GM19239 (cell line): ENCODE measurements around the gene RCAN3.

ENCODE experiments used
- DNase-seq: peaks from one replicate; pipeline ENCODE4 v3.0.0; 2011; ENCODE audit warnings: low spot score; ENCODE audit not compliant: insufficient read length
- FAIRE-seq: peaks from 2 replicates; lab custom pipeline; 2011; peaks lifted over from hg19 to GRCh38; lab: Jason Lieb, UNC

Gene RCAN3

DNA sequence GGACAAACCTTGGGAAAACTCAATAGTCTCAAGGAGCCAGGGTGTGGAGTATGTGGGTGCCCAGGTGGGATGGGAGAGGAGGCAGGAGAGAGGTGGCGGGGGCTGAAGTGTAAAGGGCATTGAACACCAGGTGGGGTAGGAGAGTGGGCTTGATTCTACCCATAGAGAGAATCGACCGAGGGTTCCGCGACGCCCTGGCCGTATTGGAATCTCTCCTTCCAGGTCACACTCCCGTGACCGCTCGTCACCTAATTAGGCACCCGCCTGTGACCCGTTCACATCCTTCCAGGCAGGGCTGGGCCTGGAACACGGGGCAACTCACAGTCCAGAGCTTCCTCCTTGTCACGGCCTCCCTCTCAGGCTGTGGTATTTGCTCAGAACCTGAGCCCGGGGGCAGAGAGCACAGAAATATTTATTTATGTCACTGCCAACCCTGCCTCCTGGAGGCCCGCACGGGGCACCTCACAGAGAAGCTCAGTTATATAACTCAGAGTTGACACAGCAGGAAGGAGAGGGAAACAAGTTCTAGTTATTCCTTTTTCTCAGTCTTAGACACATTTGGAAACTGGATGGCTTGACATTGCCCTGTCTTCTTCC, 65.3 kb downstream of the RCAN3 start:
- FAIRE-seq (no peak), DNase-seq (no peak)

GRCh38 chr1:24568475-24568874, 65.8 kb downstream of the RCAN3 start:
- no peak for DNase-seq
- no peak for FAIRE-seq

- DNase-seq (no peak), FAIRE-seq (no peak)
Observed at GRCh38 chr1:24570265-24571125, 67.9 kb downstream of the RCAN3 start.

DNA sequence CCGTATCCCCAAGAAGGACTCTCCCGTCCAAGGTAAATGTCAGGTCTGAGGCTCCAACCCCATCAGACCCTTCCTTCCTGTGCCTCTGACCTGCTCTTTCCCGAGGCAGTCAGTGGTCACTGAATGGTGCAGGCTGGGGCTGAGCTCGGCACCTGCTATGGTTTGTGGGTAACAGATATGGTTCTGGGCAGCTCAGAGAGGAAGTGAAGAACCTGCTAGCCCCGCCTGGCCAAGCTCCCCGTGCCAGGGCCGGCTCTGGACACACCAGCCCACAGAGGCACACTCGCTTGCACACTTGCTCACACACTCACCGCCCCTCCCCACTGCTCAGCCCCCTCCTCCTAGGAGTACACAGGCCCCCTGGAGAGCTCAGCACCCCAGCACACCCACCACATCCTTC, 69.7 kb downstream of the RCAN3 start:
- DNase-seq (no peak), FAIRE-seq (no peak)

DNA sequence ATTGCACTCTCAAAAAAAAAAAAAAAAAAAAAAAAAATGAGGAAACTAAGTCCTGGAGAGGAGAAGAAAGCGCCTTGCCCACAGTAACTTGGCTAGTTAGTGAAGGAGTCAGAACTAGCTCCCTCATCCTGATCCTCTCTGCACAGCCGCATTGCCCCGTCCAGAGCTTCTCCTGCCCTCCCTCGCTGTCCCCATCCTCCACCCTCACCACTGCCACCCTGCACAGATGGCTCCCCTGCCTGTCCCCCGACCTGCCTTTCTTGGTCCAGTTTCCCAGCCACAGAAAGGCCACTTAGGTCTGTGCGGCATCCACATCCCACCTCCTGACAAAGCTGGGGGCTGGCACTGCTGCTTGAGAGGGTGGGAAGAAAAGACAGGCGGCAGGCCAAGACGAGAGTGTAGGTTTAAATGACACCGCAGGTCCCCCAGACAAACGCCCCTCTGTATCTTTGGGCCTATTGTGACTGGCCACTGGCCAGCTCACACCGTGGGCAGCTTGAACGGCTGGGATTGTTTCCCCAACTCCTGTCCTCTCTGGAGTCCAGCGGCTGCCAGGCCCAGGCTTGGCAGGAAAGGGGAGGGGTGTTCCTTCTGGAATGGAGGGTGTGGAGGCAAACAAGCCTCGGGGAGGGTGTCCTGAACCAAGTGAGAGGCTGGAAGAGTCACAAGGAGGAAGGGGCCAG, 73.4 kb downstream of the RCAN3 start:
- DNase-seq: no peak

GRCh38 chr1:24578846-24579245, 76.2 kb downstream of the RCAN3 start:
- DNase-seq (no peak), FAIRE-seq (no peak)

More for the DNA sequence above, 73.4 kb downstream of the RCAN3 start:
- no peak for FAIRE-seq

DNA sequence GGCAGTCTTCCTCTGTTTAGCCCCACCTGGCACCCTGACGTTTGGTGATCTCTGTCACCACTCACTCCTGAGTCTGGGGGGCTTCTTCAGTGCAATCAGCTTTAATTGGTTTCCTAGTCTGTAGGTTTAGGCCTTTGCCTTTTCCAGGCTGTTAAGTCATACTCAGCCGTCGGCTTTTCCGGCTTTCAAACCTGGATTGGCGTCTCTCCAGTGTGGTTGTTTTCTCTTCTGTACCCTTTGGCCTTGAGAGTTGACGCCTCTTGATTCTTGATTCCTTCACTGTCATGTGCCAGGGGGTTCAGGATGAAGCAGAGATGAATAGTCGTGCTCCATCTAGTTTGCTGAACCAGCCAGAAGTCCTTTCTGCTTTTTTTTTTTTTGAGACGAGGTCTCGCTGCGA, 78.1 kb downstream of the RCAN3 start:
- DNase-seq: no peak
- FAIRE-seq: no peak

- FAIRE-seq (no peak), DNase-seq (no peak)
Observed at GRCh38 chr1:24584171-24584647, 81.6 kb downstream of the RCAN3 start.

DNA sequence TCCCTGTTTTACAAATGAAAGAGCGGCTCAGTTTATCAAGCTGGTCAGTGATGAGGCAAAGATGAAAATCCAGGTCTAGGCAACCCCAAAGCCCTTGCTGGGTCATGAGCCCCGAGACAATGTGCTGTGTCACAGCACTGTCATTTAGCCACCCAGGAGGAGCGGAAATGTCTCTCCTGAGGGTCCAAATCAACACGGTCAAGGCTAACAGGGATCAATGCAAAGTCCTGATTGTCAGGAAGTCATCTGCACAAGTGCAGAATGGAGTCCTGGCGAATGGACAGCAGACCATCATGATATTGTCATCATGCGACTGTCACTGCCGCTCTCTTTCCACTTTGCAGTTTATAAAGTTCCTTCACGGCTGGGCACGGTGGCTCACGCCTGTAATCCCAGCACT, 83.5 kb downstream of the RCAN3 start:
- DNase-seq (no peak), FAIRE-seq (no peak)

DNA sequence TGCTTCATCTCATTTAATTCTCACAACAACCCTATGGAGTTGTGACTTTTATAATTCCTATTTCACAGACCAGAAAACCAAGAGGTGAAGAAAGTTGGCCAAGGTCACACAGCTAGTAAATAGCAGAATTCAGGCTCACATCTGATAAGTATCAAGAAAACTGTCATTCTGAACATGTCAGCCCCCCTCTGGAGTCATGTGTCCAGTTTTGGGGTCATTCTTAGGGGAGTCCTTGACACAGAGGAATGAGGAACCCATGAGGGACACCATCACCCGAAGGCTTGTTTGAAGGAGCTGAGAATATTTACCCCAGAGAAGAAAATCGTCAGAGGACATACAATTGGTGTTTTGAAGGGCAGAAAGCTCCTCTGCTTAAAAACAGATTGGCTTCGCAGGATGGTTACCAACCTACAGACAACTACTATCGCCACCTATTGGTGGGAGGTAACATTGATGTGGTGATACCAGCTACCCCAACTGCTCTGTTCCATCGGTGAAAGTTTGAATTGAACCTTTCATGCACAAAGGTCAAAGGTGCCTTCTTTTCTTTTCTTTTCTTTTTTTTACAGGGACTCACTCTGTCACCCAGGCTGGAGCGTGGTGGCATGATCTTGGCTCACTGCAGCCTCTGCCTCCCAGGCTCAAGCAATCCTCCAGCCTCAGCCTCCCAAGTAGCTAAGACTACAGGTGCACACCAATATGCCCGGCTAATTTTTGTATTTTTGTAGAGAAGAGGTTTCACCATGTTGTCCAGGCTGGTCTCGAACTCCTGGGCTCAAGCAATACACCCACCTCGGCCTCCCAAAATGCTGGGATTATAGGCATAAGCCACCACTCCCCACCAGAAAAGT, 84.6 kb downstream of the RCAN3 start:
- DNase-seq (peak; percentile 70), FAIRE-seq (peak; percentile 88)

DNA sequence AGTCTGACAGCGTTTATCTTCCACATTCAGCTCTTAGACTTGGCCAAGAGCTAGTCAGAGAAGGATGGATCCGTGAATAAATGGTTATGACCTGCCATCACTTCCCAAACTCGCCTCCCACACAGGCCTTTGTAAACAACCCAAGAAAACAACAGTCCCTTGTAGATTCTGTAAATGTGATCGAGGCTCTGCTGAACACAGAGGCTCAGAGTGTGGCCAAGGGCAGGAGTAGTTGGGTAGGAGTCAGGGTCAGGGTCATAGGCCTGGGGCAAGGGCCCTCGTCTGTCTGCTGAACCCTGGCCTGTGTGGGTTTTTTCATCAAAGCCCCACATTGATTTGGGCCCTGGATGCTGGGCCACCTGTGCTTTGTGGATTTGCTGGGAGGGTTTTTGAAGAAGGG, 85.9 kb downstream of the RCAN3 start:
- DNase-seq (no peak), FAIRE-seq (no peak)

DNA sequence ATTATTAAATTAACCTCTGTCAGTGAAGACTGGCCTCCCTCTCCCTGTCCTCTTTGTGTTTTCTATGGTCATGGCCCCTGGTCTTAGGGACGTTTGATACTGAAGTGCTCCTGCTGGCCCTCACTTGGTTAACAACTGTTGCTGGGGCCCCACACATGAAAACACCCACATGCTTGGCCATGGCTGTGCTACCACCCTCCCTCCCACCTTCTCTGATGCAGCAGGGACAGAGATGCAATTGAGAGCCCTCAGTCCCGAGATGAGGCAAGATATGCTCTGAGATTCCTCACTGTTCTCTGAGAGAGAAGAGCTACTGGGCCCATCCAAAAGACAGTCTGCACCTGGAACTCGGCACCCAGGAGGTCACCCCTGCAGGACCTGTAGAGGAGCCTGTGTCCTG, 86.6 kb downstream of the RCAN3 start:
- FAIRE-seq: no peak

More for the DNA sequence above, 86.6 kb downstream of the RCAN3 start:
- DNase-seq: no peak
